ENCODE data around the gene SMC5. TPM values are rescaled to one million over a fixed set of nuclear protein-coding genes. Genes with fewer than 3 reads are reported as not detected.

The SMC5 gene
- polyA plus RNA-seq, 3 donors, result 39.4 to 63.7 (median 52.3) TPM

DNA sequence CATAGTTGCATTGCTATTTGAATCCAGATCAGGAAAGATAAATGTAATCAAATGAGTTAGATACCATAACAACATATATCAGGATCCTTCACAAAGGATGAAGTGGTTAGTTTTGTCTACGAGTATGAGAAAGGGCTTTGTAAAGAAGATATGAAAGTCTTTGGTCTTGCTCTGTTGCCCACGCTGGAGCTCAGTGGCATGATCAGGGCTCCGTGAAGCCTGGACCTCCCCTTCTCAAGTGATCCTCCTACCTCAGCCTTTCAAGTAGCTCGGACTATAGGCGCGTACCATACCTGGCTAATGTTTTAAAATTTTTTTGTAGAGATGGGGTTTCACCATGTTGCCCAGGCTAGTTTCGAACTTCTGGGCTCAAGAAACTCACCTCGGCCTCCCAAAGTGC is 1.8 kb downstream of the SMC5 start:
- DNase-seq (ENCODE audit: extremely low read depth in 1 of 11, low read depth in 9 of 11, low spot score in 4 of 11), result no peak

DNA sequence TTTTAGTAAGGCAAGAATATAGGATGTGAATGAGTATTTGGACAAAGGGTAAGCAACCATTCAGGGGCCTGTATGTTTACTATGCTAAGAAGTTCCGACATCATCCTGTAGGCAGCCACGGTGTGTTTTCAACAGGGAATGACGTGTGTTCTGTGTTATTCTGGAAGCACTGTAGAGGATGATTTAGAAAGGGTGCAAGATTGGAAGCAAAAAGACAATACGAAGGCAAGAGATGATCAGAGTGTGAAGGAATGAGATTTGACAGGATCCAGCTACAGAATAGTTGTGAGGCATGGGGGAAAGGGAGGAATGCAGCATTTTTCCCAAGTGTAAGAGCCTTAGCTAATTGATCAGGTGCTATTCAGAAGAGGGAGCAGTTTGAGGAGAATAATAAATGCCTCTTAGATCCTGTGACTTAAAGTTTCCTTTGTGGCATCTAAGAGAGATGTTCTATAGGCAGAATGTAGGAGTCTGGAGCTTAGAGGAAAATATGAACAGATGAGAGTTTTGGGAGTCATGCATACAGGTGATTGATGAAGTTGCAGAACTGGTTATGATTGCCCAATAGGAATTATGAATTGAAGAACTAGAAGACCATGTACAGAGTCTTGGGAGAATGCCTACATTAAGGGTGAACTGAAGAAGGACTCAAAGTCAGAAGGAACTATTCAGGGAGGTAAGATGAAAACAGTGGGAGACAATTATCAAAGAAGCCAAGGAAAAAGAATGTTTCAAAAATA is 2.5 kb downstream of the SMC5 start:
- DNase-seq (ENCODE audit: extremely low read depth in 1 of 11, low read depth in 9 of 11, low spot score in 4 of 11), result no peak

GRCh38 chr9:70262366-70262765 is 3.6 kb downstream of the SMC5 start:
- DNase-seq (ENCODE audit: extremely low read depth in 1 of 11, low read depth in 9 of 11, low spot score in 4 of 11), result no peak

DNA sequence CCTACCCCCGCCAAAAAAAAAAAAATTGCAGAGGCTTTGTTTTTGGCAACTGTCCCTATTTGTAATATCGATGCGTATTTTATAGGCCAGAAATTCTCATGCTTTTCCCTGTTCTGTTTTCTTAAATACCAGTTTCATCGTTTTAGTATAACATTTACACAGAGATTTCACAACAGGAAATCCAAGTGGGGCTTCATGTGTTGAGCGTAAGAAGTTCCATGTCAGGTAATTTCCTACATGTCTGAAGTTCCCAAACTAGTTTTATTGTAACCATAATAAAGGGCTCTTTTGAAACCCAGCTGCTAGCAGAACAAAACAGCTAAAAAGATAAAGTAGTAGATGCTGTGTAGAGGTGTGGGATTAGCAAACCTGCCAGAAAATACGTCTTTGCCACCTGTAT is 4.2 kb downstream of the SMC5 start:
- no peak for DNase-seq (ENCODE audit: extremely low read depth in 1 of 11, low read depth in 9 of 11, low spot score in 4 of 11)

GRCh38 chr9:70263421-70263820 is 4.6 kb downstream of the SMC5 start:
- DNase-seq (ENCODE audit: extremely low read depth in 1 of 11, low read depth in 9 of 11, low spot score in 4 of 11), result no peak

DNA sequence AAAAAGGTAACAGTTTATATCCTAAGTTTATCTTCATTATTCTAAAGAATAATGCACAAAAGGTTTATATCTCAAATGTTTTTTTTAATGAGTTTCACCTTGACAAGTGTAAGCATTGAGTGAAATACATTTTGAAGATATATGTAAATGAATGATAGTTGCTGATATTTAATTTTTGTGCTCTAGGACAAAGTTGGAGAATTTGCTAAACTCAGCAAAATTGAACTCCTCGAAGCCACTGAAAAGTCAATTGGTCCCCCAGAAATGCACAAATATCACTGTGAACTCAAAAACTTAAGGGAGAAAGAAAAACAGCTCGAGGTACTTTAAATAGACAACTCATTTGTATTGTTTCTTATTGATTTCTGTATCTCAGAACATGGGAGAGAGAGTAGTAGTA is 19.5 kb downstream of the SMC5 start:
- DNase-seq (ENCODE audit: extremely low read depth in 1 of 11, low read depth in 9 of 11, low spot score in 4 of 11), result no peak

DNA sequence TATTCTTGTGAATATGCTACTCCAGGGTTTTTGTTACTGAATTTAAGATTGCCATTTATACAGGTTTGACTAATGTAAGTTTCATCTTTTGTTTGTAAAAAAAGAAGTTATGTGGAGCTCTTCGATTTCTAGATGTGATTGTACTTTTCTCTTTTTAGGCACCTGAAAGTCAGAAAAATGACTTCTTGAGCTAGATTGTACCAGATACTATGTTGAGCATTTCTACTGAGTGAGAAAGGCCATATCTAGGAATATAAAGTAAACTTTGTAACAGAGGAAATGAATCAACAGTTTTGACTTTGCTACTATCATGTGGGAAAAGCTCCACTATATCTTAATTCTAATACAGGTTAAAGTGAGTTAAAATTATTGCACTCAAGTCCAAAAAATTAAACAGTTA is 25.1 kb downstream of the SMC5 start:
- no peak for DNase-seq (ENCODE audit: extremely low read depth in 1 of 11, low read depth in 9 of 11, low spot score in 4 of 11)

- DNase-seq (ENCODE audit: extremely low read depth in 1 of 11, low read depth in 9 of 11, low spot score in 4 of 11), result peak; percentile 18 to 66 (median 32)
Observed at GRCh38 chr9:70285246-70285645, 26.5 kb downstream of the SMC5 start.

DNA sequence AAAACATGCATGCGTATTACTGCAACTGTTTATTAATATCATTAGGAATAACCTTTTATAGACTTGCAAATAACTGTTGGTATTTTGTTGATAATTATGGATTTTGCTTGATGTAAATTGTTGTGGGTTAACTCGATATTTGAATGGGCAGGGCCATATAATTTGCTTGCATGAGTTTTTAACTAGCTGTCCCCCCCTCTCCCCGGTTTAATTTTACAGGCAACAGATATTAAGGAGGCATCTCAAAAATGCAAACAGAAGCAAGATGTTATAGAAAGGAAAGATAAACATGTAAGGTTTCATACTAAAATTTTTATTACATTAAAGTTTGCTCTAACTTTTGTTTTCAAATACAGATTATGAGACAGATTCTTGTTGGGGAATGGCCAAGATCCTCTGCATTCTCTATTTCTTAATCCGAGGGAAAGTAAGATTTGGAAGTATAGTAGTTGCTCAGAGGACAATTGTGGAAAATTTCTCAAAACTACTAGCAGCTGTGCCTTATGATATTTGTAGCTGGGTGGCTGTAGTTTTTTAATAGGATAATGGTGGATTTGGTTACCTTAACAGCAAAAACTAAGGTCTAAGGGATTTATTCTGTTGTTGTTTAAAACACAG is 27.3 kb downstream of the SMC5 start:
- peak in 2 of 11 donors; percentile 2 to 5 for DNase-seq (ENCODE audit: extremely low read depth in 1 of 11, low read depth in 9 of 11, low spot score in 4 of 11)

DNA sequence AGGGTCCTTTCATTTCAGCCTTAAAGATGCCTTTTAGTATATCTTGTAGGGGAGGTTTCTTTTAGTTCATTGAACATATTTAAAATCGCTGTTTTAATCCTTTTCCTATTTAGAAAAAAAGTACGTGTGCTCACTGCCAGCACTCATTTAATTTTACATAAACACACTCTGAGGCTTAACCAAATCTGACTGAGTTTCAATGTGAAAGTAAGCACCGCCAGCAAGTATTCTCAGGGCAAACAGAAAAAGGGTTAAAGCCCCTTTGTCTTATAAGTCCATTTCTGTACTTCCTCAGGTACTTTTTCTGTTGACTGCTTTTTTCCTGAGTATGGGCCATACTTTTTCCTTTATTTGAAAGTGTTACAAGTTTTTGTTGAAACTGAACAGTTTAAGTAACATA is 31.8 kb downstream of the SMC5 start:
- DNase-seq (ENCODE audit: extremely low read depth in 1 of 11, low read depth in 9 of 11, low spot score in 4 of 11), result no peak

GRCh38 chr9:70291446-70291845 is 32.7 kb downstream of the SMC5 start:
- DNase-seq (ENCODE audit: extremely low read depth in 1 of 11, low read depth in 9 of 11, low spot score in 4 of 11), result no peak

- no peak for DNase-seq (ENCODE audit: extremely low read depth in 1 of 11, low read depth in 9 of 11, low spot score in 4 of 11)
Observed at GRCh38 chr9:70292253-70292652, 33.5 kb downstream of the SMC5 start.

- DNase-seq (ENCODE audit: extremely low read depth in 1 of 11, low read depth in 9 of 11, low spot score in 4 of 11), result no peak
Observed at GRCh38 chr9:70293214-70293613, 34.4 kb downstream of the SMC5 start.

GRCh38 chr9:70297141-70297540 is 38.4 kb downstream of the SMC5 start:
- no peak for DNase-seq (ENCODE audit: extremely low read depth in 1 of 11, low read depth in 9 of 11, low spot score in 4 of 11)

DNA sequence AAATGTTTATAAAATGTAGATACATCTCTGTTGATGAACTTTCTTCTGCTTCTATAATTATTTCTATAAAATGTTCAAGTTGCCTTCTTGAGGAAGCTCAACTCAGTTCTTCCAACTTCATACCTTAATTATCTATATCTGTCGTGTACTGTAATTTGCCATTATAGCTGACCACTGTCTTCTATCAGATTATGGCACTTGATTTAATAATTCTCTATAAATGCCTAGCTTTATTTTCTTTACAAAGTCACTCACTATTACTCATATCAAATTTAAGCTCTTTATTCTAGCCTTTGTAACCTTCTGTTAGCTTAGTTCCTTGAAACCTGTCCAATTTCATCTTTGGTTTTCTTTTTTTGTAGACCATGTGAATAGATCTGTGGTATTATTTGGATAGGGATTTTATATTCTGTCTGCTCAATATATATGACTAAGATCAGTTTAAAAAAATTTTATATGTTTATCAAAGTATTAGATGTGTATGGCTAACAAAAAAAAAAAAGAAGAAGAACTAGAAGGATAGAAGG is 39.5 kb downstream of the SMC5 start:
- no peak for DNase-seq (ENCODE audit: extremely low read depth in 1 of 11, low read depth in 9 of 11, low spot score in 4 of 11)

DNA sequence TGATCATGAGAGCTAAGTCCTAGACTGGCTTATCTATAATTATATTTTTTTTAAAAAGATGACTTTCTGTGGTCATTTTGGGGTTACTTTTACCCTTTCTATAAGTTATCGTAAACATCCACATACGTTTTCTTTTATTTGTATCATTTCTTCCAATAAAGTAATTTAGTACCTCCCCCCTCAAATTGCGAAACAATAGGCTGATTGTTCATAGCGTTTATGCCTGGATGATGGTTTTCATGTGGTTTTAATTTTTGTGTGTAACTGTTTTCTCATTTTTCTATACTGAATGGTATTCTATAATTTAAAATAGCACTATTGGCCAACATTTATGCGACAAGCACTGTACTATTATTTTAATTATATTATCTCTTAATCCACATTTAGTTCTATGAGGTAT is 44.5 kb downstream of the SMC5 start:
- no peak for DNase-seq (ENCODE audit: extremely low read depth in 1 of 11, low read depth in 9 of 11, low spot score in 4 of 11)

GRCh38 chr9:70304810-70305209 is 46.0 kb downstream of the SMC5 start:
- no peak for DNase-seq (ENCODE audit: extremely low read depth in 1 of 11, low read depth in 9 of 11, low spot score in 4 of 11)

- DNase-seq (ENCODE audit: extremely low read depth in 1 of 11, low read depth in 9 of 11, low spot score in 4 of 11), result no peak
Observed at GRCh38 chr9:70315389-70315788, 56.6 kb downstream of the SMC5 start.

DNA sequence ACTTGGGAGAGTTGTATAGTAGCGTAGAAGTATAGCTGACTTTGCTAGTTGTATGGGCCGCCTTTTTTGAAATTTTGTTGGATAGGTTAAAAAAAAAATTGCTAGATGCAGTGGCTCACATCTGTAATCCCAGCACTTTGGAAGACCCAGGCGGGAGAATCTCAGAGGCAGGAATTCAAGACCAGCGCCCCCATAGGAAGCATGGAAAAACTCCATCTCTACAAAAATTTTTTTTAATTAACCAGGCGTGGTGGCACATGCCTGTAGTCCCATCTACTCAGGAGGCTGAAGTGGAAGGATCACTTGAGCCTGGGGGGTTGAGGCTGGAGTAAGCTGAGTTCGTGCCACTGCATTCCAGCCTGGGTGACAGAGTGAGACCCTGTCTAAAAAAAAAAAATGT is 59.2 kb downstream of the SMC5 start:
- DNase-seq (ENCODE audit: extremely low read depth in 1 of 11, low read depth in 9 of 11, low spot score in 4 of 11), result no peak

- DNase-seq (ENCODE audit: extremely low read depth in 1 of 11, low read depth in 9 of 11, low spot score in 4 of 11), result no peak
Observed at GRCh38 chr9:70322096-70322495, 63.3 kb downstream of the SMC5 start.

DNA sequence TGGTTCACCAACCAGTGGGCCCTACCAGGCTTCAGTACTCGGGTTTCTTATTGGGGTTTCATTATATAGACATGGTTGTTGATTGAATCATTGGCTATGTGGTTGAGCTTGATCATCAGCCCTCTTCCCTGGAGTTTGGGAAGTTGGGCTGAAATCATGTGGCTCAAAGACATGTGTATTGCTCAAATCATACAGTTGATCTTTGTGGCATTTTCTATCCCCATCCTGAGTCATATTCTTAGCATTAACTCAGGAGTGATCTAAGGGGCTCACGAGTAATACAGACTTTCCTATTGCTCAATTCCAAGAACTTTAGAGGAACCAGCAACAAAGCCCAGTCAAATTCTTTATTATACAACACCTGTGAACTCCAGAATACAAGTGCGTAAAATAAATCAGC is 66.2 kb downstream of the SMC5 start:
- no peak for DNase-seq (ENCODE audit: extremely low read depth in 1 of 11, low read depth in 9 of 11, low spot score in 4 of 11)
